ENCODE measurements around the gene ELN.

The ELN gene

GRCh38 chr7:74012842-74013249 is 15.1 kb upstream of the ELN start:
- CTCF ChIA-PET = interaction anchor here (1.4 to 11.7 kb wide), 2 partner anchors 13 to 26 kb away, joined by 3 to 147 read pairs; partner anchors contain the start of gene ELN
- H3K4me3 ChIP-seq (ENCODE audit: low read depth, low read length) = no peak overlapping the region
- POLR2A ChIA-PET = no interaction called here
- no peak for DNase-seq (ENCODE audit: low read depth, low spot score)
- no peak for TF ChIP-seq CTCF (IDR thresholded peaks at IDR 0.05; ENCODE audit: insufficient read depth, low read length, missing control alignments)

- CTCF ChIA-PET = interaction anchor here (0.8 to 11.7 kb wide), 2 partner anchors 12 to 157 kb away, joined by 4 to 147 read pairs; partner anchors contain the start of gene ELN
- no peak for DNase-seq (ENCODE audit: low read depth, low spot score)
- POLR2A ChIA-PET = no interaction called here
- H3K4me3 ChIP-seq (ENCODE audit: low read depth, low read length) = no peak overlapping the region
- no peak for TF ChIP-seq CTCF (IDR thresholded peaks at IDR 0.05; ENCODE audit: insufficient read depth, low read length, missing control alignments)
Measured at GRCh38 chr7:74013539-74014272, 14.3 kb upstream of the ELN start.

- ChIA-PET POLR2A (interaction anchor here (0.6 kb wide), 1 partner anchor 120 kb away, joined by 3 read pairs; no protein-coding TSS in a partner anchor), CTCF (interaction anchor here (11.7 kb wide), 1 partner anchor 11 kb away, joined by 147 read pairs; the partner anchor contains the start of gene ELN)
- no peak for TF ChIP-seq CTCF (IDR thresholded peaks at IDR 0.05; ENCODE audit: insufficient read depth, low read length, missing control alignments)
- DNase-seq (ENCODE audit: low read depth, low spot score) = no peak
- no peak overlapping the region for H3K4me3 ChIP-seq (ENCODE audit: low read depth, low read length)
Measured at GRCh38 chr7:74014931-74015330, 13.0 kb upstream of the ELN start.

GRCh38 chr7:74015670-74016069 is 12.3 kb upstream of the ELN start:
- H3K4me3 ChIP-seq (ENCODE audit: low read depth, low read length) = no peak overlapping the region
- CTCF ChIA-PET = interaction anchor here (11.7 kb wide), 1 partner anchor 10 kb away, joined by 147 read pairs; the partner anchor contains the start of gene ELN
- POLR2A ChIA-PET = interaction anchor here (0.6 kb wide), 1 partner anchor 120 kb away, joined by 3 read pairs; no protein-coding TSS in a partner anchor
- no peak for TF ChIP-seq CTCF (IDR thresholded peaks at IDR 0.05; ENCODE audit: insufficient read depth, low read length, missing control alignments)
- DNase-seq (ENCODE audit: low read depth, low spot score) = no peak

GRCh38 chr7:74017125-74017524 is 10.8 kb upstream of the ELN start:
- ChIA-PET POLR2A (no interaction called here), CTCF (interaction anchor here (11.7 kb wide), 1 partner anchor 9 kb away, joined by 147 read pairs; the partner anchor contains the start of gene ELN)

More at GRCh38 chr7:74017125-74017524, 10.8 kb upstream of the ELN start:
- no peak overlapping the region for H3K4me3 ChIP-seq (ENCODE audit: low read depth, low read length)
- no peak for TF ChIP-seq CTCF (IDR thresholded peaks at IDR 0.05; ENCODE audit: insufficient read depth, low read length, missing control alignments)
- DNase-seq (ENCODE audit: low read depth, low spot score) = no peak

All from AG04449 (cell line).